K562 (cell line): ENCODE results near the gene ORAI1. TPM values are rescaled to one million over a fixed set of nuclear protein-coding genes. Genes with fewer than 3 reads are reported as not detected.

Experiments used
- ESRRB ChIP-seq: fragments of 250-450 bp; sonication (Bioruptor Pico); IDR thresholded peaks from 2 replicates; pipeline ENCODE4 v1.5.0; 2020; ENCODE audit warnings: mild to moderate bottlenecking, moderate library complexity, borderline replicate concordance
- HMGXB4 ChIP-seq: sonication (generic); formaldehyde crosslinking; IDR thresholded peaks from 2 replicates; pipeline ENCODE4 v1.8.1; 2023; ENCODE audit warnings: mild to moderate bottlenecking, missing genetic modification reagents
- PTBP1 ChIP-seq: fragments of 200-400 bp; formaldehyde crosslinking; IDR thresholded peaks from 2 replicates; pipeline ENCODE4 v1.6.1; 2017; ENCODE audit warnings: low read depth, low read length
- TFAP4 ChIP-seq: sonication (generic); formaldehyde crosslinking; IDR thresholded peaks from 2 replicates; pipeline ENCODE4 v1.8.0; 2022; ENCODE audit warnings: missing genetic modification reagents, mild to moderate bottlenecking, moderate library complexity, borderline replicate concordance
- THAP12 ChIP-seq: fragments of 250-450 bp; sonication (Bioruptor Pico); IDR thresholded peaks from 2 replicates; pipeline ENCODE4 v1.9.0; 2021; ENCODE audit warnings: mild to moderate bottlenecking, inconsistent platforms
- THRA ChIP-seq: fragments of 450-650 bp; IDR thresholded peaks from 2 replicates; pipeline ENCODE4 v1.6.1; 2017; ENCODE audit warnings: mild to moderate bottlenecking, moderate library complexity
- THRB ChIP-seq: fragments of 450-650 bp; formaldehyde crosslinking; conservative IDR thresholded peaks from 2 replicates; pipeline ENCODE4 v1.4.0; 2022; ENCODE audit warnings: mild to moderate bottlenecking, missing genetic modification characterization
- ZBTB17 ChIP-seq: fragments of 450-650 bp; formaldehyde crosslinking; IDR thresholded peaks from 2 replicates; pipeline ENCODE4 v1.4.0; 2020; ENCODE audit warnings: mild to moderate bottlenecking
- polyA plus RNA-seq, 8 experiments: library from polyadenylated mRNA; depleted of rRNA in 4 of 8; stranded (reverse) in 5 of 8; unstranded in 3 of 8; fragments of >200 nt; fragmentation: Nextera tagmentation in 2 of 8; fragmentation: Illumina TruSeq in 1 of 8; extraction: Ambion mirVana in 2 of 8; extraction: Trizol in 1 of 8; gene quantifications; 2 replicates each; pipeline versions ENCODE4 v1.2.1 to v1.2.3, GENCODE V29; 2011 to 2014; ENCODE audit warnings: inconsistent platforms in 1 of 8, missing spikeins in 1 of 8
- total RNA-seq, 7 experiments: library from RNA; depleted of rRNA in 6 of 7; stranded (reverse); fragments of >200 nt in 6 of 7; fragmentation: Illumina TruSeq in 2 of 7; extraction: Trizol in 2 of 7; gene quantifications; 2 replicates each; pipeline versions ENCODE4 v1.2.1 to v1.2.3, GENCODE V29; 2011 to 2021; ENCODE audit warnings: low replicate concordance in 1 of 7

ORAI1 gene
- total and polyA plus RNA-seq, 9 of the 15 experiments (the other 6 are each of a cell fraction or from before 2014, with no cell fraction given) = 2.6 to 23.8 (median 9.3) TPM

GRCh38 chr12:121592320-121592719, 34.0 kb upstream of the ORAI1 start (continued):
- no peak for TF ChIP-seq THRB (CRISPR knock-in tag)
- no peak for TF ChIP-seq THRA
- no peak for TF ChIP-seq ESRRB (CRISPR knock-in tag)
- no peak for TF ChIP-seq HMGXB4 (CRISPR knock-in tag)
- no peak for TF ChIP-seq PTBP1
- no peak for TF ChIP-seq ZBTB17
- no peak for TF ChIP-seq TFAP4 (CRISPR knock-in tag)
- no peak for TF ChIP-seq THAP12 (CRISPR knock-in tag)
